ENCODE data around the gene ATRIP. TPM values are rescaled to one million over a fixed set of nuclear protein-coding genes. Genes with fewer than 3 reads are reported as not detected.

Gene ATRIP
- polyA plus RNA-seq, 1 donor (not counting 4 experiments of a cell fraction or from before 2014, with no cell fraction given), result 9.7 TPM

DNA sequence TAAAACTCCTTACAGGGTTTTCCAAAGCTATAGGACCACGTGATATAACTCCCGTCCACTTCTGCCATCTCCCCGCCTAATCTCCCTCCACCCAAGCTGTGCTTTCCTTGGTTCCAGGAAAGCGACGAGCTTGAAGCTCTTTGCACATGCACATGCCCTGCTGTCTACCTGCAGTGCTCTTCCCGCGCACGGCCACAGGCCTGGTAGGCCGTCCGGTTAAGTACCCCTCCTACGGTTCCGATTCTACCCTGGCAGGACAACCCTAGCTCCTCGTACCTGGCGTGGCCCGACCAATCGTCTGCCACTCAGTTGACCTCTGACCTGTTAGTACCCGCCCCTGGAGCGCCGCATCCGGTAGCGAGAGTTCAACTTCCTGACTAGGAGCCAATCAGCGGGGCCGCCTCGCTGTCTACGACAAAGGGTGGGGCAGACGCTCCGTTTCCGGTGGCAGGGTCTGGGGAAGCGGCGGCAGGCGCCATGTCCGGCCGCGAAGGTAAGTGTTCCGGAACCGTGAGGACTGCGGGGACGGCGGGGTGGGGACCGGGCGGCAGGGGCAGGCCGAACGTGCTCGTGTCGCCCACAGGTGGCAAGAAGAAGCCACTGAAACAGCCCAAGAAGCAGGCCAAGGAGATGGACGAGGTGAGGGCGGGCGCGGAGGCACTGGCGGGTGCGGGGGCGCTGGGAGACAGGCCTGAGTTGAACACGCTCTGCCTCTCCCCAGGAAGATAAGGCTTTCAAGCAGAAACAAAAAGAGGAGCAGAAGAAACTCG, 6.5 kb upstream of the ATRIP start, which contains the start of the genes CCDC51 and TMA7:
Gene CCDC51, minus strand, starts transcription at position 300 of the 770 bp plus-strand sequence. CDS start 4,991 bp downstream, outside the sequence.
Gene TMA7, plus strand, starts transcription at position 438 of the 770 bp plus-strand sequence. Its CDS starts 40 bp downstream, at position 478.
- DNase-seq (ENCODE audit: low read depth, low spot score) (peak; percentile 94), FAIRE-seq (peak; percentile 97)
- Histone ChIP-seq H3K9ac (ENCODE audit: control insufficient read depth, extremely low read depth, insufficient read depth, low read length) (peak within 1 kb of the TSS; percentile 92), H3K9me3 (ENCODE audit: control insufficient read depth, low read depth, low read length) (no peaks in the 10 kb centered on the region), H3K9me1 (ENCODE audit: control insufficient read depth, extremely low read depth, insufficient read depth, low read length) (peaks cover 3% of the 10 kb centered on the region), H3K36me3 (ENCODE audit: control insufficient read depth in 2 of 2, extremely low read depth in 1 of 2, insufficient read depth in 2 of 2, low read length in 2 of 2) (peaks cover 6 to 10% of the 10 kb centered on the region in 2 experiments), H3K27ac (ENCODE audit: control insufficient read depth, insufficient read depth, low read length) (peak within 1 kb of the TSS; percentile 88), H3K4me3 (ENCODE audit: control insufficient read depth in 2 of 3, extremely low read depth in 1 of 3, insufficient read depth in 2 of 3, low read depth in 1 of 3, low read length in 3 of 3) (peak within 1 kb of the TSS; percentile 65 to 99 (median 98)), H3K27me3 (ENCODE audit: control insufficient read depth, extremely low read depth, insufficient read depth, low read length) (no peaks in the 10 kb centered on the region), H4K20me1 (ENCODE audit: control insufficient read depth, extremely low read depth, insufficient read depth, low read length) (peaks cover 4% of the 10 kb centered on the region), H3K4me2 (ENCODE audit: control insufficient read depth, extremely low read depth, insufficient read depth, low read depth, low read length) (peak within 1 kb of the TSS; percentile 90), H3K79me2 (ENCODE audit: control insufficient read depth, insufficient read depth, low read length) (peaks cover 38% of the 10 kb centered on the region), H3K4me1 (ENCODE audit: control insufficient read depth, extremely low read depth, insufficient read depth, low read length) (peaks cover 22% of the 10 kb centered on the region), H2AFZ (ENCODE audit: control insufficient read depth, low read length) (peak within 1 kb of the TSS; percentile 99)
- dilution Hi-C loops (cut with MboI; ENCODE audit: extremely low pct_ligation_motif_present, low sequenced_read_pairs), result loop anchor here (25.0 kb wide), 1 partner anchor 178 kb away; no protein-coding TSS in a partner anchor
- TF ChIP-seq, protein P1, sequence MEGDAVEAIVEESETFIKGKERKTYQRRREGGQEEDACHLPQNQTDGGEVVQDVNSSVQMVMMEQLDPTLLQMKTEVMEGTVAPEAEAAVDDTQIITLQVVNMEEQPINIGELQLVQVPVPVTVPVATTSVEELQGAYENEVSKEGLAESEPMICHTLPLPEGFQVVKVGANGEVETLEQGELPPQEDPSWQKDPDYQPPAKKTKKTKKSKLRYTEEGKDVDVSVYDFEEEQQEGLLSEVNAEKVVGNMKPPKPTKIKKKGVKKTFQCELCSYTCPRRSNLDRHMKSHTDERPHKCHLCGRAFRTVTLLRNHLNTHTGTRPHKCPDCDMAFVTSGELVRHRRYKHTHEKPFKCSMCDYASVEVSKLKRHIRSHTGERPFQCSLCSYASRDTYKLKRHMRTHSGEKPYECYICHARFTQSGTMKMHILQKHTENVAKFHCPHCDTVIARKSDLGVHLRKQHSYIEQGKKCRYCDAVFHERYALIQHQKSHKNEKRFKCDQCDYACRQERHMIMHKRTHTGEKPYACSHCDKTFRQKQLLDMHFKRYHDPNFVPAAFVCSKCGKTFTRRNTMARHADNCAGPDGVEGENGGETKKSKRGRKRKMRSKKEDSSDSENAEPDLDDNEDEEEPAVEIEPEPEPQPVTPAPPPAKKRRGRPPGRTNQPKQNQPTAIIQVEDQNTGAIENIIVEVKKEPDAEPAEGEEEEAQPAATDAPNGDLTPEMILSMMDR (optimal IDR thresholded peaks at IDR 0.05 in 1 of 3, IDR thresholded peaks at IDR 0.05 in 1 of 3, conservative IDR thresholded peaks at IDR 0.05 in 1 of 3; ENCODE audit: extremely low read depth in 1 of 3, insufficient read depth in 2 of 3, low read length in 3 of 3), result no peak
- TF ChIP-seq EZH2 (IDR thresholded peaks at IDR 0.05; ENCODE audit: low read length), result no peak

- Histone ChIP-seq H3K27me3 (ENCODE audit: control insufficient read depth, extremely low read depth, insufficient read depth, low read length) (no peaks in the 10 kb centered on the region), H3K4me3 (ENCODE audit: control insufficient read depth in 2 of 3, extremely low read depth in 1 of 3, insufficient read depth in 2 of 3, low read depth in 1 of 3, low read length in 3 of 3) (peak overlapping the region; percentile 65 to 99 (median 98)), H3K9ac (ENCODE audit: control insufficient read depth, extremely low read depth, insufficient read depth, low read length) (peak overlapping the region; percentile 92), H2AFZ (ENCODE audit: control insufficient read depth, low read length) (peak overlapping the region; percentile 10), H4K20me1 (ENCODE audit: control insufficient read depth, extremely low read depth, insufficient read depth, low read length) (peaks cover 4% of the 10 kb centered on the region), H3K9me3 (ENCODE audit: control insufficient read depth, low read depth, low read length) (no peaks in the 10 kb centered on the region), H3K4me2 (ENCODE audit: control insufficient read depth, extremely low read depth, insufficient read depth, low read depth, low read length) (peak overlapping the region; percentile 86), H3K9me1 (ENCODE audit: control insufficient read depth, extremely low read depth, insufficient read depth, low read length) (peaks cover 3% of the 10 kb centered on the region), H3K79me2 (ENCODE audit: control insufficient read depth, insufficient read depth, low read length) (peaks cover 38% of the 10 kb centered on the region), H3K27ac (ENCODE audit: control insufficient read depth, insufficient read depth, low read length) (peak overlapping the region; percentile 88), H3K4me1 (ENCODE audit: control insufficient read depth, extremely low read depth, insufficient read depth, low read length) (peaks cover 18% of the 10 kb centered on the region), H3K36me3 (ENCODE audit: control insufficient read depth in 2 of 2, extremely low read depth in 1 of 2, insufficient read depth in 2 of 2, low read length in 2 of 2) (peaks cover 6 to 10% of the 10 kb centered on the region in 2 experiments)
- FAIRE-seq, result peak; percentile 9
- no peak for TF ChIP-seq EZH2 (IDR thresholded peaks at IDR 0.05; ENCODE audit: low read length)
- TF ChIP-seq, protein P1 (optimal IDR thresholded peaks at IDR 0.05 in 1 of 3, IDR thresholded peaks at IDR 0.05 in 1 of 3, conservative IDR thresholded peaks at IDR 0.05 in 1 of 3; ENCODE audit: extremely low read depth in 1 of 3, insufficient read depth in 2 of 3, low read length in 3 of 3), result no peak
- dilution Hi-C loops (cut with MboI; ENCODE audit: extremely low pct_ligation_motif_present, low sequenced_read_pairs), result loop anchor here (25.0 kb wide), 1 partner anchor 178 kb away; no protein-coding TSS in a partner anchor
- DNase-seq (ENCODE audit: low read depth, low spot score), result no peak
Measured at GRCh38 chr3:48440590-48440958, 6.0 kb upstream of the ATRIP start.
